ENCODE measurements around the gene MAGI2.

Gene MAGI2

DNA sequence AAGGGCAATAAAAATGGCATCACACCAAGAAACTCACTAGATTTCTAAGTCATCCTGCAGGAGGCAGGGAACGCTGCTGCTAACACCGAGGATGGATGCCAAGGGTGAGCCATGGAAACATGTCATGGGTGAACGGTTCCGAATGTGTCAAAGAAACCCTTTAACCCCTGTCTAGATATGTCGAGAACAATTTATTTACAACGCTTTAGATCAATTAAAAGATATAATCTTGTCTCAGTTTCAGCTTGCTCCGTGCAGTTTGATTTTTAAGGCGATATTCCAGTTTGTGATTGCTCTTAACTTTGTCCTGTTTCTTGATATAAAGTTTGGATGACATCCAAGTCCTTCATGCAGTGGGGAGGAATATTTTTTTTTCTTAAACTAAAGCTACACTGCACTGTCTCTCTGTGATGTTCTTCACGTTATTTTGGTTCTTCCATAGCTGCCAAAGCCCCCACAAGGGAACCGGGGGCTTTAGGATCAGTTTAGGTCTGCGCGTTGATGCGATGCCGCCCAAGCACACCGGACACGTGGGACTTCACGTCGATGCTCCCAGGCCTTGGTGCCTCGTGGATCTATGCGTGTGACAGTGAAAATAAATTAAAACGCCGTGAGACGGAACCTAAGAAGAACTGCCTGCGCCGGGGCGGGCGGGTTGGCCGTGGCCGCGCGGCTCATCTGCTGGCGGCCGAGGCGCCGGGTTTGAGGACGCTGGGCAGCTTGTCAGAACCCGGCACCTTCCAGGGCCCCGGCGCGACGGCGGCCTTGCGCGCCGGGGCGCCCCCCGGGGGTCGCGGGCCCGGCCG is 1434.6 kb downstream of the MAGI2 start:
- no peak for FAIRE-seq
- TF ChIP-seq CTCF (IDR thresholded peaks at IDR 0.05; ENCODE audit: insufficient read depth, missing control alignments): peak; percentile 2
- no peak for DNase-seq (ENCODE audit: insufficient read length, low spot score)

GRCh38 chr7:78017591-78018100 is 1435.8 kb downstream of the MAGI2 start:
- no peak for TF ChIP-seq CTCF (IDR thresholded peaks at IDR 0.05; ENCODE audit: insufficient read depth, missing control alignments)
- no peak for DNase-seq (ENCODE audit: insufficient read length, low spot score)
- no peak for FAIRE-seq

DNA sequence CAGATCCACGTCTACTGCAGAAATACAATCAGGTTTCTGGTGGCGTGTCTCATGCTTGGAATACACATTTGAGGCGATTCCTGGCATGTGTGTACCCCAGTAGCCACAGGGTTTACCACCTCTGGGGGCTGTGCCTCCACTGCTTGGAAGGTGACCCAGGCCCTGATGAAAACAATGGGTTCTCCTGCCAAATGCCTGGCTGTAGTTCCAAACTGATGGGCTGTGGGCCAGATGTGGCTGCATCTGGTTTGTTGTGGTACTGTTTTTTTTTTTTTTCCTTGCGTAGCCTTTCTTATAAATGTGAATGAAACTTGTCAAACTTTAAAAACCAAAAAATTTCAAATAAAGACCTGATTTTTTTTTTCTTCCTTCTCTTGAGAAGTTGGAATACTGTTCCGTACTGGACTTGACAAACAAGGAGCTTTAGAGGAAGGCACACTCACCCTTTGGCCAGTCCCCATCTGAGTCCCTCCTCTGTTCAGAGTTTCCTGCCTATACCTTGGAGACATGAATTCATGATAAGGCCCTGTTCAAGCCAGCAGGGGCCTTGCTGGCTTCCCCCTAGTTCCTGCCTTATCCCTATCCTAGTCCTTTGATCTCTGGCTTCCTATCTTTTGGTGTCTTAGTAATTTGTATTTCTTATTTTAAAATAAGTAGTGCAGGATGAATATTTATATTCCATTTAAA is 1437.8 kb downstream of the MAGI2 start:
- FAIRE-seq (no peak), DNase-seq (ENCODE audit: insufficient read length, low spot score) (no peak)
- no peak for TF ChIP-seq CTCF (IDR thresholded peaks at IDR 0.05; ENCODE audit: insufficient read depth, missing control alignments)

GRCh38 chr7:78014401-78014800 is 1439.1 kb downstream of the MAGI2 start:
- no peak for TF ChIP-seq CTCF (IDR thresholded peaks at IDR 0.05; ENCODE audit: insufficient read depth, missing control alignments)
- no peak for DNase-seq (ENCODE audit: insufficient read length, low spot score)
- no peak for FAIRE-seq

DNA sequence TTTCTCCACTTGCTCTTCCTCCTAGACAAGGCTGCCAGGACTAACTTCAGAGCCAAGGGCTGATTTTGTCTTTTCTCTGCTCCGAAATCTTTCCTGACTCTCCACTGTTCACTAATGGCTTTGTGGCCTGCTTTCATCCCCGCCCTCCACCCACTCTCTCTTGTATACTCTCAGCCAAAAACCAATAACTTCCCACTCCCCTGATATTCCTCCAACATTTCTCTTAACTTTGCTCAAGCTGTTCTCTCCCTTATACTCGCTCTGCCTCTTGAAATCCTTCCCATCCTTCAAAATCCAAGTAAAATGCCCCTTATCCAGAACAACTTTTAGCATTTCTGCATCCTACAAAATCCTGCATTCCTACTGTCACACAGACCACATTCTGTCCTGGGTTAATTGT is 1440.1 kb downstream of the MAGI2 start:
- FAIRE-seq (no peak), DNase-seq (ENCODE audit: insufficient read length, low spot score) (no peak)
- TF ChIP-seq CTCF (IDR thresholded peaks at IDR 0.05; ENCODE audit: insufficient read depth, missing control alignments): no peak

DNA sequence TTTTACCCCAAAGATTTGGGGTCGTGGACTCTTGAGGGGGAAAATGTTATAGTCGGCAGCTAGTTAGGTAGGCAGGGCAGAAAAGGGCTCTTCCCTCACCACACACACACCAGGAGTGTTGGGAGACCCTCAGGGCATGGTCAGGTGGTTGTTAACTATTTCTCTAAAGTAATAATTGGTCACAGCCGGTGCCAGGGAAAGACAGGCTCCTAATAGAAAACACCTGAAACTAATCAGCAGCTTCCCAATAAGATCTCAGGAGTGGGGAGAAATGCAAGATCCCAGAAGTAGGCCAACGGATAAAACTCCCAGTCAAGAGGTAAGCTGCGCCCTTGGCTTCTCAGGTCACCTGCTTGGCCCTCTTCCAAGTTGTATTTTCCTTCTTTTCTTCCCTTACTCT is 1441.8 kb downstream of the MAGI2 start:
- DNase-seq (ENCODE audit: insufficient read length, low spot score): no peak
- TF ChIP-seq CTCF (IDR thresholded peaks at IDR 0.05; ENCODE audit: insufficient read depth, missing control alignments): no peak
- no peak for FAIRE-seq

- DNase-seq (ENCODE audit: insufficient read length, low spot score): no peak
- no peak for TF ChIP-seq CTCF (IDR thresholded peaks at IDR 0.05; ENCODE audit: insufficient read depth, missing control alignments)
- no peak for FAIRE-seq
These were observed 1446.2 kb downstream of the MAGI2 start for GRCh38 chr7:78007231-78007630.

Measured in D721Med (cell line).